T-cell (primary cell): ENCODE data around the gene PLXDC1. TPM values are rescaled to one million over a fixed set of nuclear protein-coding genes. Genes with fewer than 3 reads are reported as not detected.

Source experiments
- ATAC-seq, 4 experiments: fragments of 200-7000 bp in 3 of 4; fragments of 150-1000 bp in 1 of 4; cut with Tn5 transposase; replicated peaks in 1 of 4; 1 replicate in 3 of 4; 2 replicates in 1 of 4; pipeline ENCODE4 v1.10.0; 2021; ENCODE audit warnings: moderate library complexity in 3 of 4, mild to moderate bottlenecking in 2 of 4, moderate number of reproducible peaks in 1 of 4
- CTCF ChIA-PET, 2 donors: fragments of 300-600 bp; sonication (Branson Sonifier 250); formaldehyde crosslinking; loops; one replicate each; lab custom pipeline; 2022; ENCODE audit warnings: antibody characterized with exemption in 2 of 2; lab: Charles Lee
- POLR2A ChIA-PET, 2 donors: fragments of 300-600 bp; sonication (Branson Sonifier 250); formaldehyde crosslinking; loops; one replicate each; lab custom pipeline; 2022; ENCODE audit warnings: antibody characterized with exemption in 2 of 2; lab: Charles Lee
- DNase-seq, 35 experiments: peaks; one replicate each; pipeline versions ENCODE4 v3.0.0 to v3.0.0-alpha.2; 2013 to 2023
- H3K27ac ChIP-seq: one replicate; pipeline ENCODE4 v1.5.1; 2013; ENCODE audit warnings: low read length
- H3K27me3 ChIP-seq, 2 experiments: replicated peaks in 1 of 2; 1 replicate in 1 of 2; 2 replicates in 1 of 2; pipeline versions ENCODE4 v1.6.1 to v1.7.0; 2013; ENCODE audit warnings: low read length in 1 of 2, mixed read lengths in 1 of 2; ENCODE audit not compliant: control insufficient read depth in 2 of 2, insufficient read depth in 2 of 2; ENCODE audit errors: extremely low read depth in 1 of 2
- H3K36me3 ChIP-seq, 2 donors: 1 replicate in 1 of 2; 2 replicates in 1 of 2; pipeline versions ENCODE4 v1.6.1 to v1.7.0; 2013; ENCODE audit warnings: low read length in 1 of 2; ENCODE audit not compliant: control insufficient read depth in 2 of 2, insufficient read depth in 1 of 2; ENCODE audit errors: extremely low read depth in 1 of 2
- H3K4me1 ChIP-seq, 2 experiments: 1 replicate in 1 of 2; 2 replicates in 1 of 2; pipeline versions ENCODE4 v1.6.1 to v1.7.0; 2013; ENCODE audit warnings: low read length in 2 of 2, mixed read lengths in 1 of 2; ENCODE audit not compliant: insufficient read depth in 2 of 2, control insufficient read depth in 1 of 2; ENCODE audit errors: extremely low read depth in 1 of 2
- H3K4me3 ChIP-seq, 2 donors: 1 replicate in 1 of 2; 2 replicates in 1 of 2; pipeline versions ENCODE4 v1.5.1 to v1.7.0; 2013; ENCODE audit warnings: mild to moderate bottlenecking in 2 of 2, low read length in 1 of 2, moderate library complexity in 1 of 2; ENCODE audit not compliant: control insufficient read depth in 1 of 2; ENCODE audit errors: extremely low read depth in 1 of 2
- H3K9me3 ChIP-seq: 2 replicates; pipeline ENCODE4 v1.7.0; 2013
- H3K27ac Mint-ChIP-seq, 2 donors: one replicate each; pipeline ENCODE4 v1.8.0; 2020 to 2021; ENCODE audit warnings: mild to moderate bottlenecking in 2 of 2, mixed read lengths in 2 of 2
- H3K27me3 Mint-ChIP-seq, 2 donors: one replicate each; pipeline ENCODE4 v1.8.0; 2021 to 2022; ENCODE audit warnings: mixed read lengths in 2 of 2
- H3K36me3 Mint-ChIP-seq: one replicate; pipeline ENCODE4 v1.8.0; 2021; ENCODE audit warnings: mixed read lengths
- H3K4me1 Mint-ChIP-seq, 3 donors: one replicate each; pipeline ENCODE4 v1.8.0; 2020 to 2022; ENCODE audit warnings: mixed read lengths in 3 of 3, mild to moderate bottlenecking in 1 of 3
- H3K4me3 Mint-ChIP-seq, 3 donors: one replicate each; pipeline ENCODE4 v1.8.0; 2020 to 2022; ENCODE audit warnings: mild to moderate bottlenecking in 3 of 3, mixed read lengths in 3 of 3, moderate library complexity in 3 of 3
- H3K9me3 Mint-ChIP-seq, 3 donors: one replicate each; pipeline ENCODE4 v1.8.0; 2020 to 2022; ENCODE audit warnings: mixed read lengths in 3 of 3
- WGBS: methylation state at CpG from one replicate; pipeline ENCODE4 v1.1.5; 2013; ENCODE audit warnings: missing lambda C conversion rate; ENCODE audit not compliant: insufficient coverage; 5-methylcytosine and 5-hydroxymethylcytosine counted together
- total RNA-seq, 35 experiments: library from RNA in 6 of 35; stranded (reverse) in 6 of 35; fragments of 120-200 nt in 1 of 35; gene quantifications; one replicate each; pipeline versions ENCODE4 v1.2.1 to v1.2.4 and lab custom pipeline; 2013 to 2026

The PLXDC1 gene
- total RNA-seq, 5 donors from 2014 or later (not counting 1 experiment from before 2014, with no cell fraction given): 6.3 to 74.9 (median 13.9) TPM

- H3K36me3 ChIP-seq: no peaks in the 10 kb centered on the region
- peak in 3 of 4 experiments; percentile 15 to 26 (median 24) for ATAC-seq
- DNase-seq: peak in 5 of 35 experiments; percentile 9 to 27 (median 11)
- no peaks in the 10 kb centered on the region for H3K36me3 Mint-ChIP-seq
- WGBS: 63% methylated on average over 8 of the region's 11 CpGs
- peak overlapping the region in 1 of 3 donors; percentile 67 for H3K4me3 Mint-ChIP-seq
- H3K27me3 Mint-ChIP-seq: no peaks in the 10 kb centered on the region
- H3K9me3 Mint-ChIP-seq: no peaks in the 10 kb centered on the region
- ChIA-PET CTCF (interaction anchor here (0.5 to 1.1 kb wide), 4 partner anchors 36 to 80 kb away, joined by 4 to 10 read pairs (median 6); no protein-coding TSS in a partner anchor), POLR2A (interaction anchor here (0.5 to 0.6 kb wide), 2 partner anchors 117 to 182 kb away, joined by 5 to 9 read pairs; partner anchors contain the start of gene RPL19 (in 1 of the 2))
- H3K27ac Mint-ChIP-seq: peak overlapping the region; percentile 77 to 82
- no peak overlapping the region for H3K4me3 ChIP-seq
- no peaks in the 10 kb centered on the region for H3K27me3 ChIP-seq
- no peaks in the 10 kb centered on the region for H3K9me3 ChIP-seq
- no peak overlapping the region for H3K27ac ChIP-seq
- peaks cover 15 to 33% of the 10 kb centered on the region in 2 experiments for H3K4me1 ChIP-seq
- H3K4me1 Mint-ChIP-seq: peaks cover 28 to 31% (median 31%) of the 10 kb centered on the region in 3 donors
These were observed 132.9 kb downstream of the PLXDC1 start for GRCh38 chr17:39018267-39019134.

DNA sequence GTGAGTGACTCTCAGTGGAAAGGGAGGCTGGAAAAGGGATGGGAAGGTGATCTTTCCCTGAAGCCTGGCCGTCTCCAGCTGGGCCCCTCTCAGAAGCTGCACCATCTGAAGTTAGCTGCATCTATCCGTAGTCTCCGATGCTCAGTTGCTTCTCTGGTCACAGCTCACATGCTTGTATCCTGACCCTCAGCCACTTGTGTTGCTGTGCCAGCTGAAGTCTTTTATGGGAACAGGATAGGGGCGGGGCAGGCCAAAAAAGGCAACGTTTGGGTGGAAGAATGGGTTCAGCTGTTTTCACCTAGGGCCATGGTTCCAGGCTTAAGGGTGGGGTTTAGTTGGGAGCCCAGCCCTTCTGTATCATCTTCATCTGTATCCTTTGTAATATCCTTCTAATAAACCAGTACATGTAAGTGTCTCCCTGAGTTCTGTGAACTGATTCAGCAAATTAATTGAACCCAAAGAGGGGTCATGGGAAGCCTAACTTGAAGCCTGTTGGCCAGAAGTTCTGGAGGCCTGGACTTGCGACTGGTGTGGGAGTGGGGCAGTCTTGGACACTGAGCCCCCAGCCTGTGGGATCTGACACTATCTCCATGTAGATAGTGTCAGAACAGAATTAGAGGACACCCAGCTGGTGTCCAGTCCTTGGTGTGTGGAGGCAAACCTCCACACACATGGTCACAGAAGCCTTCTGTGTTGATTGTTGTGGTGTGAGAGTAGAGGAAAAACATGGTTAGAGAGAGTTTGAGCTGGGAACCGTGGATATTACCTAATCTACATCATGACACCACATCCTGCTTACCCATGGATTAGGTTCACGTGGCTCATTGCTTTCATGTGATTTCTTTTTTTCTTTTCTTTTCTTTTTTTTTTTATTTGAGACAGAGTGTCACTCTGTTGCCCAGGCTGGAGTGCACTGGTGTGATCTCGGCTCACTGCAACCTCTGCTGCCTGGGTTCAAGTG is 135.0 kb downstream of the PLXDC1 start:
- H3K27me3 Mint-ChIP-seq: no peaks in the 10 kb centered on the region
- peak; percentile 68 to 93 (median 80) for ATAC-seq
- POLR2A ChIA-PET: no interaction called here
- Histone ChIP-seq H3K4me1 (peaks cover 15 to 33% of the 10 kb centered on the region in 2 experiments), H3K36me3 (no peaks in the 10 kb centered on the region), H3K9me3 (no peaks in the 10 kb centered on the region), H3K27ac (peak overlapping the region; percentile 62), H3K27me3 (no peaks in the 10 kb centered on the region), H3K4me3 (no peak overlapping the region)
- CTCF ChIA-PET: no interaction called here
- peaks cover 28 to 31% (median 31%) of the 10 kb centered on the region in 3 donors for H3K4me1 Mint-ChIP-seq
- H3K36me3 Mint-ChIP-seq: no peaks in the 10 kb centered on the region
- whole genome bisulfite sequencing: 63% methylated on average over 5 of the region's 9 CpGs
- peak overlapping the region; percentile 84 to 89 for H3K27ac Mint-ChIP-seq
- peak in 19 of 35 experiments; percentile 5 to 70 (median 25) for DNase-seq
- no peaks in the 10 kb centered on the region for H3K9me3 Mint-ChIP-seq
- H3K4me3 Mint-ChIP-seq: peak overlapping the region in 1 of 3 donors; percentile 39

GRCh38 chr17:39015546-39015935 is 135.9 kb downstream of the PLXDC1 start:
- POLR2A ChIA-PET: no interaction called here
- Mint-ChIP-seq H3K27ac (peak overlapping the region in 1 of 2 donors; percentile 49), H3K4me3 (no peak overlapping the region), H3K36me3 (no peaks in the 10 kb centered on the region), H3K27me3 (no peaks in the 10 kb centered on the region), H3K4me1 (peaks cover 28 to 31% (median 31%) of the 10 kb centered on the region in 3 donors), H3K9me3 (no peaks in the 10 kb centered on the region)
- Histone ChIP-seq H3K4me1 (peaks cover 15 to 33% of the 10 kb centered on the region in 2 experiments), H3K4me3 (no peak overlapping the region), H3K27me3 (no peaks in the 10 kb centered on the region), H3K36me3 (no peaks in the 10 kb centered on the region), H3K9me3 (no peaks in the 10 kb centered on the region), H3K27ac (no peak overlapping the region)
- WGBS: 88% methylated on average over 7 of the region's 11 CpGs
- ATAC-seq (no peak), DNase-seq (no peak)
- CTCF ChIA-PET: no interaction called here

DNA sequence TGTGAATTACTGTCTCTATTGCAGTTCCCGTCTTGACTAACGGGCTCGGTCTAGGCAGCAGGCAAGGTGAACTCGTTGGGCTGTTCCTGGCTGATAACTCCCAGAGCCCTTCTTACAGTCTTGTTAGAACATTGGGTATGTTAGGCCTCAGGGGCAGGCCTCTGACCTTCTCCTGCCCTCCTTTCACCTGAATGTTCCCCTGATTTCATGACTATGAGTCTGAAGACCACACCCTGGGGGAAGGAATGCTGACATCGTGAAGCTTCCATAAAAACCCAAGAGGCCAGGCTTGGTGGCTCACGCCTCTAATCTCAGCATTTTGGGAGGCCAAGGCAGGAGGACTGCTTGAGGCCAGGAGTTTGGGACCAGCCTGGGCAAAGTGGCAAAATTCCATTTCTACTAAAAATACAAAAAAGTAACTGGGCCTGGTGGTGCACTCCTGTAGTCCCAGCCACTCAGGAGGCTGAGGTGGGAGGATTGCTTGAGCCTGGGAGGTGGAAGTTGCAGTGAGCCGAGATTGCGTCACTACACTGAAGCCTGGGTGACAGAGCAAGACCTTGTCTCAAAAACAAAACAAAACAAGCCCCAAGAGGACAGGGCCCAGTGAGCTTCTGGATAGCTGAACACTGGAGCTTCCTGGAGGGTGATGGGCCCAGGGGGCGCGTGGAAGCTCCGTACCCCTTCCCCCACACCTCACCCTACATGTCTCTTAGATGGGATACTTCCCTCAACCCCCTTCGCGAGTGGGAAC is 136.5 kb downstream of the PLXDC1 start:
- Mint-ChIP-seq H3K9me3 (no peaks in the 10 kb centered on the region), H3K27ac (peak overlapping the region; percentile 20 to 78), H3K4me1 (peaks cover 28 to 31% (median 31%) of the 10 kb centered on the region in 3 donors), H3K36me3 (no peaks in the 10 kb centered on the region), H3K27me3 (no peaks in the 10 kb centered on the region), H3K4me3 (no peak overlapping the region)
- Histone ChIP-seq H3K9me3 (no peaks in the 10 kb centered on the region), H3K27me3 (no peaks in the 10 kb centered on the region), H3K36me3 (no peaks in the 10 kb centered on the region), H3K27ac (no peak overlapping the region), H3K4me1 (peaks cover 15 to 33% of the 10 kb centered on the region in 2 experiments), H3K4me3 (no peak overlapping the region)
- WGBS: 73% methylated on average over 4 of the region's 13 CpGs
- ATAC-seq (no peak), DNase-seq (no peak)
- ChIA-PET CTCF (interaction anchor here in 1 of 2 donors (0.9 kb wide), 1 partner anchor 150 kb away, joined by 3 read pairs; no protein-coding TSS in a partner anchor), POLR2A (interaction anchor here in 1 of 2 donors (0.6 kb wide), 1 partner anchor 44 kb away, joined by 5 read pairs; no protein-coding TSS in a partner anchor)

DNA sequence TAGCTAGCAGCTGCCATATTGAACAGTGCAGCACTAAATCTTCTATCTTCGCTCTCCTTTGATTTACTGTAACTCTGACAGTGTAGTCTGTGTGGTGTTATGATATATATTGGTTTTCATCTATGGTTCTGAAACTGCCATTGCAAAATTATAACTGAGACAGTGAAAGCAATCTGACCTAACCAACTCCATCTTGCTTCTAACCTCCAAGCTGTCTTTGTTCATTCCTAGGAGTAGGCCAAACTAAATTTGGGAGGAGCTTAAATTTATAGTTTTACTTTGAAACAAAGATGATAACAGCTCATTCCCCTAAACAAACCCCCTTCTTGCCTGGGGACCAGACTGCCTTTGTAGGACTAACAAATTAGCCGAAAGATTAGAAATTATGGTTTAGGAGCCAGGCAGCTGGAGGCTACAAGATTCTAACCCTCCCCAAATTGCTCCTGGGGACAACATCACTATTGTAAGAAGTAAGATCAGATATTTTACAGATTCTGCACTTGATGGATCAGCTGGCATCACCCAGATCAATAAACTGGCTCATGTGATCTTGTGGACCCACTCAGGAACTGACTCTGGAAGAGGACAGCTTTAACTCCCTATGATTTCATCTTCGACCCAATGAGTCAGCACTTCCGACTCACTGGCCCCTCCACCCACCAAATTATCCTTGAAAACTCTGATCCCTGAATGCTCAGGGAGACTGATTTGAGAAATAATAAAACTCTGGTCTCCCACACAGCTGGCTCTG is 137.2 kb downstream of the PLXDC1 start:
- Histone ChIP-seq H3K4me3 (no peak overlapping the region), H3K36me3 (no peaks in the 10 kb centered on the region), H3K27me3 (no peaks in the 10 kb centered on the region), H3K27ac (no peak overlapping the region), H3K4me1 (peaks cover 15 to 33% of the 10 kb centered on the region in 2 experiments), H3K9me3 (no peaks in the 10 kb centered on the region)
- no peaks in the 10 kb centered on the region for H3K36me3 Mint-ChIP-seq
- no peaks in the 10 kb centered on the region for H3K27me3 Mint-ChIP-seq
- H3K4me3 Mint-ChIP-seq: no peak overlapping the region
- H3K4me1 Mint-ChIP-seq: peaks cover 28 to 31% (median 28%) of the 10 kb centered on the region in 3 donors
- ATAC-seq: no peak
- no peaks in the 10 kb centered on the region for H3K9me3 Mint-ChIP-seq
- CTCF ChIA-PET: interaction anchor here in 1 of 2 donors (0.9 kb wide), 1 partner anchor 151 kb away, joined by 3 read pairs; no protein-coding TSS in a partner anchor
- WGBS: no CpG with 5 or more reads among the region's 4 CpGs
- POLR2A ChIA-PET: interaction anchor here in 1 of 2 donors (0.6 kb wide), 2 partner anchors 44 to 131 kb away, joined by 4 to 5 read pairs; no protein-coding TSS in a partner anchor
- DNase-seq: no peak
- peak overlapping the region; percentile 20 to 78 for H3K27ac Mint-ChIP-seq
